ENCODE data around the gene USP10.

DNA sequence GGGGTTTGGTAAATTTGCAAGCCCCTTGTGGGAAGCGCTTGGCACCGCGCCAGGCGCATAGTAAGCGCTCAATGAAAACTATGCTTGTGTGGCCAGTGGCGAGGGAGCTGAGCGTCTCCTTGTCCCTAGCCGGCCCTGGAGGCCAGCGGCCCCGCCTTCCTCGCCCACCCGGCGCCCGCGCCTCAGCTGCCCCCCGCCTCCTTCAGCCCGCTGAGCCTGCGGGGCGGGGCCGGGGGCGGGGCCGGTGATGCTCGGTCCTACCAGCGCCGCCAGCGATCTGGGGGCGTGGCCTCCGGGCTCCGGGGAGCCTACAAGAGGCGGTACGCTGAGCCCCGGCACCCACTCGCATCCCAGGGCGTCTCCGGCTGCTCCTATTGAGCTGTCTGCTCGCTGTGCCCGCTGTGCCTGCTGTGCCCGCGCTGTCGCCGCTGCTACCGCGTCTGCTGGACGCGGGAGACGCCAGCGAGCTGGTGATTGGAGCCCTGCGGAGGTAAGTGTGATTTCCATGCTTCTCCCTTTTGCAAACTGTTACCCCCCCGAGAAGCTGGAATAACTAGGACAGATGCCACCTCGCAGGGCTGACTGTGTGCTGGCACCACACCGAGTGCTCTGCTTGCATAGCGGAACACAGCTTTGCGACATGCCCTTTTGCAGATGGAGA is 120.0 kb downstream of the USP10 start, which contains the start of gene CRISPLD2:
- TF ChIP-seq POLR2A (IDR thresholded peaks at IDR 0.05) (peak; percentile 79), CTCF (IDR thresholded peaks at IDR 0.05) (no peak)
